ENCODE results near the gene RAET1L. TPM values are rescaled to one million over a fixed set of nuclear protein-coding genes. Genes with fewer than 3 reads are reported as not detected.

RAET1L gene
- total RNA-seq, 3 donors from 2014 or later (not counting 1 experiment from before 2014, with no cell fraction given) = not detected

DNA sequence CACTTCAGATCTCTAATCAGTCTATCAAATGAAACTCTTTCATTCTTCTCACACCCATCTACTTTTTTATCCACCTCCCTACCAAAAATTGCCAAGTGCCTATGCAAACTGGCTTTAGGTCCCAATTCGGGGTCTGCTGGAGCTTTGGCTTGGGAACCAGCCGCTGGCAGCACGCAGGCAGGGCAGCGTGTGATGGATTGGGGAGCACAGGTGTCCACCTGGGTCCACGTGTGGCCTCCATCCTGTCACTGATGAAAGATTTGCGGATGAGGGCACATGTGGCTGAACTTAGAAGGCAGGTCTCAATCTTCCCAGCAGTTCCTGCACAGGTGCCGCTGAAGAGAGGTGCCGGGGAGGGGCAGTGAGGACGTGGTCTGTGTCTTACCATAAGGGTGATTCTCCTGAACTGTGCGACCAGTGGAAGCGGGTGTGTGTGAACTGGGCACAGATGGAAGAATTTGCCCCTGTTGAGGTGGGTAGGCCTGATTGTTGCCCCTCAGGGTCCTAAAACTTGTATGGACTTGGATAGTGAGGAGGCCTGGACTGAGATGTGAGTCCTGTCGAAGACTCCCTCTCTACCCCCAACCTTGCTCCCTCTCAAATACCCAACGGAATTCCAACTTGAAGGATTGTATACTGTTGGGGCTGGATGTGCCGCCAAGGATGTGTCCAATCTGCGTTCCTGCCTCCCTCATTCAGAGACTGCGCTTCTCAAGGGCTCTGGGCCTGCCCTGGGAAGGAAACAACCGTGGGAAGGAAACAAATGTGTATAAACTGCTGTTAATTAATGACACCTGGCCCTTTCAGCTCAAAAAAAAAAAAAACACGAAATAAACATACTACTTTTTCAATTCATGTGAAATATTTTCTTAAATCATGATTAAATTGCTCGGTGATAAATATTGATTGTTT lies 18.4 kb upstream of the RAET1L start:
- WGBS (ENCODE audit: insufficient coverage) = 84% methylated on average over 14 of the region's 19 CpGs
- Histone ChIP-seq H3K27me3 (ENCODE audit: control insufficient read depth, insufficient read depth, low read length) (peaks cover 9% of the 10 kb centered on the region), H3K36me3 (ENCODE audit: control insufficient read depth, insufficient read depth, low read length) (no peaks in the 10 kb centered on the region), H3K4me3 (ENCODE audit: low read length) (no peak overlapping the region), H3K27ac (ENCODE audit: low read length) (no peak overlapping the region), H3K9me3 (ENCODE audit: control insufficient read depth, insufficient read depth, low read length) (no peaks in the 10 kb centered on the region), H3K4me1 (ENCODE audit: control insufficient read depth, insufficient read depth, low read length) (no peaks in the 10 kb centered on the region)
- Mint-ChIP-seq H3K4me3 (no peak overlapping the region), H3K27ac (no peak overlapping the region), H3K27me3 (ENCODE audit: low read depth in 2 of 2) (peaks cover 48 to 66% of the 10 kb centered on the region in 2 donors), H3K9me3 (no peaks in the 10 kb centered on the region), H3K4me1 (peaks cover 0 to under 1% of the 10 kb centered on the region in 2 donors), H3K36me3 (no peaks in the 10 kb centered on the region)
- ATAC-seq = no peak
- intact Hi-C loops (cut with micrococcal nuclease) = no loop called here
- no peak for DNase-seq
- TF ChIP-seq, protein P1, sequence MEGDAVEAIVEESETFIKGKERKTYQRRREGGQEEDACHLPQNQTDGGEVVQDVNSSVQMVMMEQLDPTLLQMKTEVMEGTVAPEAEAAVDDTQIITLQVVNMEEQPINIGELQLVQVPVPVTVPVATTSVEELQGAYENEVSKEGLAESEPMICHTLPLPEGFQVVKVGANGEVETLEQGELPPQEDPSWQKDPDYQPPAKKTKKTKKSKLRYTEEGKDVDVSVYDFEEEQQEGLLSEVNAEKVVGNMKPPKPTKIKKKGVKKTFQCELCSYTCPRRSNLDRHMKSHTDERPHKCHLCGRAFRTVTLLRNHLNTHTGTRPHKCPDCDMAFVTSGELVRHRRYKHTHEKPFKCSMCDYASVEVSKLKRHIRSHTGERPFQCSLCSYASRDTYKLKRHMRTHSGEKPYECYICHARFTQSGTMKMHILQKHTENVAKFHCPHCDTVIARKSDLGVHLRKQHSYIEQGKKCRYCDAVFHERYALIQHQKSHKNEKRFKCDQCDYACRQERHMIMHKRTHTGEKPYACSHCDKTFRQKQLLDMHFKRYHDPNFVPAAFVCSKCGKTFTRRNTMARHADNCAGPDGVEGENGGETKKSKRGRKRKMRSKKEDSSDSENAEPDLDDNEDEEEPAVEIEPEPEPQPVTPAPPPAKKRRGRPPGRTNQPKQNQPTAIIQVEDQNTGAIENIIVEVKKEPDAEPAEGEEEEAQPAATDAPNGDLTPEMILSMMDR (IDR thresholded peaks at IDR 0.05) = no peak

DNA sequence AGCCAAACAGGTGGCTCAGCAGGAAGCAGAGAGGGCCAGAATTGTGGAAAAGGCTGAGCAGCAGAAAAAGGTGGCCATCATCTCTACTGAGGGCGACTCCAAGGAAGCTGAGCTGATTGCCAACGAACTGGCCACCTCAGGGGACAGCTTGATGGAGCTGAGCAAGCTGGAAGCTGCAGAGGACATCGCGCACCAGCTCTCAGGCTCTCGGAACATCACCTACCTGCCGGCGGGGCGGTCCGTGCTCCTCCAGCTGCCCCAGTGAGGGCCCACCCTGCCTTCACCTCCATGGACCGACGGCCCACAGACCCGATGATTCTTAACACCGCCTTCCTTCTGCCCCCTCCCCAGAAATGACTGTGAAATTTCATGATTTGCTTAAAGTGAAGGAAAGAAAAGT lies 17.8 kb upstream of the RAET1L start:
- Mint-ChIP-seq H3K4me3 (no peak overlapping the region), H3K36me3 (no peaks in the 10 kb centered on the region), H3K27me3 (ENCODE audit: low read depth in 2 of 2) (peaks cover 50 to 70% of the 10 kb centered on the region in 2 donors), H3K27ac (no peak overlapping the region), H3K9me3 (no peaks in the 10 kb centered on the region), H3K4me1 (peaks cover 5 to 6% of the 10 kb centered on the region in 2 donors)
- TF ChIP-seq, protein P1 (IDR thresholded peaks at IDR 0.05) = no peak
- no peaks in the 10 kb centered on the region for H3K9me3 ChIP-seq (ENCODE audit: control insufficient read depth, insufficient read depth, low read length)
- WGBS (ENCODE audit: insufficient coverage) = 90% methylated on average over 13 of the region's 13 CpGs
- DNase-seq = no peak
- ATAC-seq = no peak
- no peaks in the 10 kb centered on the region for H3K36me3 ChIP-seq (ENCODE audit: control insufficient read depth, insufficient read depth, low read length)
- H3K27me3 ChIP-seq (ENCODE audit: control insufficient read depth, insufficient read depth, low read length) = peaks cover 15% of the 10 kb centered on the region
- intact Hi-C loops (cut with micrococcal nuclease) = no loop called here
- H3K27ac ChIP-seq (ENCODE audit: low read length) = no peak overlapping the region
- H3K4me3 ChIP-seq (ENCODE audit: low read length) = no peak overlapping the region
- peaks cover 4% of the 10 kb centered on the region for H3K4me1 ChIP-seq (ENCODE audit: control insufficient read depth, insufficient read depth, low read length)

DNA sequence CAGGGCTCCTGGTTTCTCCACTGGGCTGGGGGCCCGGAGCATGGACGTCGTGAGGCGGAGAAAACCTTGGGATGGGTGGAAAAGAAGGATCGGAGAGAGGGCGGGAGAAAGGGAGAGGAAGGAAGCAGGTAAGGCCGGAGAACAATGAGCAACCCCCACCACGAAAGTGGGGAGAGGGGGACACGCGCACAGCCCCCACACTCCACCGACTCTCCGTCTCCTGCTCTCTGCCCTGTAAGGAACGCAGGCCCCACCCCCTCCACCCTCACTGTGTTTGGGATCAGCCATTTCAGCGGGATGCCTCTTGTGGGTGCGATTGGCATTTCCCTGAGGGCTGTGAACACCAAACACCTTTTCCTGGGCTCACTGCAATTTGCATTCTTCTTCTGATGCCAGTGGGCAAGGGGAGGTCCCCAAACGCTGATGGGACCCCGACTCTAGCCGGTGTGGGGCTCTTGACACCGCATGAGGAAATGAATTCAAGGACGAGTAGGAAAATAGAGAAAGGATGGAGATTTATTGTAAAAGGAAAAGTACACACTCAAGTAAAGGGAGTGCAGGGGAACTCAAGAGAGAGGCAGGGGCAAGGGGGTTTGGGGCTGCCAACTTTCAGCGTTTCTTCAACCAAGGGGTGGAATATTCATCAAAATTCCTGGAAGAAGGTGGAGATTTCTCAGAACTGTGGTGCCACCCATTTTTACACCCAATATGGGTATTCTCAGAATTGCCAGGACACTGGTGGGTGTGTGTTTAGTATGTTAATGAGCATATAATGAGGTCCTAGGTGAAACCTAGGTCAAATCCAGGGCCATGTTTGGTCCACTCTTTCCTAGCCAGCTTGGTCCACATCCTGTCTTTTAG lies 13.1 kb upstream of the RAET1L start:
- H3K27ac Mint-ChIP-seq = no peak overlapping the region
- no peak overlapping the region for H3K4me3 Mint-ChIP-seq
- 10% methylated on average over 18 of the region's 21 CpGs for WGBS (ENCODE audit: insufficient coverage)

More for the DNA sequence above, 13.1 kb upstream of the RAET1L start:
- Histone ChIP-seq H3K27me3 (ENCODE audit: control insufficient read depth, insufficient read depth, low read length) (peaks cover 35% of the 10 kb centered on the region), H3K4me1 (ENCODE audit: control insufficient read depth, insufficient read depth, low read length) (peaks cover 14% of the 10 kb centered on the region), H3K4me3 (ENCODE audit: low read length) (no peak overlapping the region), H3K9me3 (ENCODE audit: control insufficient read depth, insufficient read depth, low read length) (no peaks in the 10 kb centered on the region), H3K27ac (ENCODE audit: low read length) (no peak overlapping the region), H3K36me3 (ENCODE audit: control insufficient read depth, insufficient read depth, low read length) (no peaks in the 10 kb centered on the region)
- ATAC-seq (no peak), DNase-seq (no peak)
- TF ChIP-seq, protein P1 (IDR thresholded peaks at IDR 0.05) = no peak
- H3K9me3 Mint-ChIP-seq = no peaks in the 10 kb centered on the region
- peaks cover 9% of the 10 kb centered on the region for H3K36me3 Mint-ChIP-seq
- H3K27me3 Mint-ChIP-seq (ENCODE audit: low read depth in 2 of 2) = peaks cover 66 to 91% of the 10 kb centered on the region in 2 donors
- intact Hi-C loops (cut with micrococcal nuclease) = no loop called here
- H3K4me1 Mint-ChIP-seq = peaks cover 11 to 15% of the 10 kb centered on the region in 2 donors

Measured in natural killer cell (primary cell).